ENCODE data around the gene RASA2. TPM values are rescaled to one million over a fixed set of nuclear protein-coding genes. Genes with fewer than 3 reads are reported as not detected.

Gene RASA2
- polyA plus RNA-seq, 1 of the 3 experiments (the other 2 are of a cell fraction) = 2.4 TPM

GRCh38 chr3:141537856-141538255 lies 51.0 kb downstream of the RASA2 start:
- Histone ChIP-seq H3K9me2 (no peaks in the 10 kb centered on the region), H3K4me2 (no peak overlapping the region), H3K9ac (no peak overlapping the region), H3K27me3 (ENCODE audit: insufficient read depth) (no peaks in the 10 kb centered on the region), H3K4me3 (ENCODE audit: low read depth in 2 of 2, low read length in 1 of 2) (no peak overlapping the region), H3F3A (replicated peaks; ENCODE audit: insufficient read depth) (peaks cover 3% of the 10 kb centered on the region), H3K27ac (ENCODE audit: low read depth in 2 of 2, low read length in 1 of 2) (no peak overlapping the region), H2AFZ (ENCODE audit: low read depth) (no peak overlapping the region), H4K20me1 (ENCODE audit: insufficient read depth) (no peaks in the 10 kb centered on the region), H3K9me3 (0 out of 2 replicates have a peak, but pooled peaks cover 4% of the 10 kb centered on the region), H3K79me2 (ENCODE audit: insufficient read depth) (no peaks in the 10 kb centered on the region), H3K4me1 (ENCODE audit: control insufficient read depth in 1 of 2, insufficient read depth in 2 of 2, low read depth in 1 of 2, low read length in 1 of 2) (peaks cover 0 to 9% of the 10 kb centered on the region in 2 experiments; a peak in 2 of 4 replicates), H3K36me3 (replicated peaks in 1 of 2; ENCODE audit: control insufficient read depth in 1 of 2, insufficient read depth in 2 of 2, low read length in 1 of 2) (peaks cover 23 to 65% of the 10 kb centered on the region in 2 experiments)
- TF ChIP-seq REST (IDR thresholded peaks at IDR 0.05; ENCODE audit: low read depth, low read length) = no peak
- TF ChIP-seq IRF3 (IDR thresholded peaks at IDR 0.05; ENCODE audit: low read depth, low read length) = no peak
- TF ChIP-seq RXRA (IDR thresholded peaks at IDR 0.05; ENCODE audit: borderline replicate concordance, low read depth) = no peak
- no peak for TF ChIP-seq CTCF (IDR thresholded peaks at IDR 0.05)
- TF ChIP-seq POLR2AphosphoS5 (IDR thresholded peaks at IDR 0.05; ENCODE audit: low read depth, low read length) = no peak
- ChIA-PET POLR2A (no interaction called here), CTCF (no interaction called here)
- no peak for DNase-seq

GRCh38 chr3:141538568-141539240 lies 51.9 kb downstream of the RASA2 start:
- Histone ChIP-seq H3K9me3 (peaks cover 12% of the 10 kb centered on the region; the same call in 1 of the 2 replicates), H3K4me3 (ENCODE audit: low read depth in 2 of 2, low read length in 1 of 2) (no peak overlapping the region), H4K20me1 (ENCODE audit: insufficient read depth) (no peaks in the 10 kb centered on the region), H2AFZ (ENCODE audit: low read depth) (no peak overlapping the region), H3K79me2 (ENCODE audit: insufficient read depth) (no peaks in the 10 kb centered on the region), H3K4me2 (no peak overlapping the region), H3K9me2 (no peaks in the 10 kb centered on the region), H3K36me3 (replicated peaks in 1 of 2; ENCODE audit: control insufficient read depth in 1 of 2, insufficient read depth in 2 of 2, low read length in 1 of 2) (peaks cover 26 to 71% of the 10 kb centered on the region in 2 experiments), H3K9ac (no peak overlapping the region), H3K4me1 (ENCODE audit: control insufficient read depth in 1 of 2, insufficient read depth in 2 of 2, low read depth in 1 of 2, low read length in 1 of 2) (peaks cover 0 to 9% of the 10 kb centered on the region in 2 experiments; a peak in 2 of 4 replicates), H3K27me3 (ENCODE audit: insufficient read depth) (no peaks in the 10 kb centered on the region), H3F3A (replicated peaks; ENCODE audit: insufficient read depth) (peaks cover 8% of the 10 kb centered on the region), H3K27ac (ENCODE audit: low read depth in 2 of 2, low read length in 1 of 2) (no peak overlapping the region)
- CTCF ChIA-PET = interaction anchor here (1.0 to 1.4 kb wide), 2 partner anchors 9 to 22 kb away, joined by 4 read pairs; no protein-coding TSS in a partner anchor
- no peak for DNase-seq
- POLR2A ChIA-PET = no interaction called here
- WGBS (ENCODE audit: low lambda C conversion rate) = 86% methylated on average over 2 of the region's 2 CpGs
- TF ChIP-seq ELF1 (IDR thresholded peaks at IDR 0.05) = no peak
- TF ChIP-seq NRF1 (IDR thresholded peaks at IDR 0.05; ENCODE audit: low read depth, low read length) = no peak
- no peak for TF ChIP-seq CTCF (IDR thresholded peaks at IDR 0.05)
- TF ChIP-seq GATA2 (CRISPR knock-in tag; IDR thresholded peaks at IDR 0.05) = no peak
- no peak for TF ChIP-seq YY1 (IDR thresholded peaks at IDR 0.05; ENCODE audit: low read depth)
- no peak for TF ChIP-seq RCOR1 (IDR thresholded peaks at IDR 0.05; ENCODE audit: low read length)
- no peak for TF ChIP-seq RFX5 (IDR thresholded peaks at IDR 0.05; ENCODE audit: low read length)
- no peak for TF ChIP-seq USF1 (IDR thresholded peaks at IDR 0.05; ENCODE audit: borderline replicate concordance, low read depth)
- no peak for TF ChIP-seq FOXM1 (IDR thresholded peaks at IDR 0.05; ENCODE audit: low read depth)
- no peak for TF ChIP-seq RAD21 (IDR thresholded peaks at IDR 0.05; ENCODE audit: low read length)
